IMR-90 (cell line): ENCODE data around the gene CACNA2D1.

Experiments
- RAD21 ChIP-seq: IDR thresholded peaks from 2 replicates; pipeline ENCODE4 v1.6.1; 2012; ENCODE audit warnings: low read length, improper control_type of control experiment
- TF ChIP-seq, protein P1 (sequence below): conservative IDR thresholded peaks from 2 replicates; pipeline ENCODE4 v1.5.1; 2012; ENCODE audit warnings: mild to moderate bottlenecking, low read depth, low read length, improper control_type of control experiment

DNA sequence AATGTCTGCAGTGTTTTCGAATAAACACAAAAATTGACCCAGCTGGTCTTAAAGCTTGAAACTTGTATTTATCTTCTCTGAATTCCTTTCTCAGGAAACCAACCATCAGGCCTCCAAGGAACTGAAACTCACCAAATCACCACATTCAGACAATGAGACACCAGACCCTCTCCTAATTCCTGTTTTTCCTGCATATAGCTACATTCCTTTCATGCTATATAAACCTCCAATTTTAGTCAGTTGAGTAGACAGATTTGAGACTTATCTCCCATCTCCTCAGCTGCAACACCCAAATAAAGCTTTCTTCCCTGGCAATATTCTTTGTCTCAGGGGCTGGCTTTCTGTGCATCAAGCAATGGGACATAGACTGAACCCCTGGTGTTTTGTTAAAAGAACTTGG lies 317.0 kb downstream of the CACNA2D1 start:
- TF ChIP-seq, protein P1, sequence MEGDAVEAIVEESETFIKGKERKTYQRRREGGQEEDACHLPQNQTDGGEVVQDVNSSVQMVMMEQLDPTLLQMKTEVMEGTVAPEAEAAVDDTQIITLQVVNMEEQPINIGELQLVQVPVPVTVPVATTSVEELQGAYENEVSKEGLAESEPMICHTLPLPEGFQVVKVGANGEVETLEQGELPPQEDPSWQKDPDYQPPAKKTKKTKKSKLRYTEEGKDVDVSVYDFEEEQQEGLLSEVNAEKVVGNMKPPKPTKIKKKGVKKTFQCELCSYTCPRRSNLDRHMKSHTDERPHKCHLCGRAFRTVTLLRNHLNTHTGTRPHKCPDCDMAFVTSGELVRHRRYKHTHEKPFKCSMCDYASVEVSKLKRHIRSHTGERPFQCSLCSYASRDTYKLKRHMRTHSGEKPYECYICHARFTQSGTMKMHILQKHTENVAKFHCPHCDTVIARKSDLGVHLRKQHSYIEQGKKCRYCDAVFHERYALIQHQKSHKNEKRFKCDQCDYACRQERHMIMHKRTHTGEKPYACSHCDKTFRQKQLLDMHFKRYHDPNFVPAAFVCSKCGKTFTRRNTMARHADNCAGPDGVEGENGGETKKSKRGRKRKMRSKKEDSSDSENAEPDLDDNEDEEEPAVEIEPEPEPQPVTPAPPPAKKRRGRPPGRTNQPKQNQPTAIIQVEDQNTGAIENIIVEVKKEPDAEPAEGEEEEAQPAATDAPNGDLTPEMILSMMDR: no peak
- TF ChIP-seq RAD21: no peak
